K562 (cell line): ENCODE data around the gene PTPN1. TPM values are rescaled to one million over a fixed set of nuclear protein-coding genes. Genes with fewer than 3 reads are reported as not detected.

Source experiments
- ATAC-seq: fragments of 200-7000 bp; cut with Tn5 transposase; 3 replicates; pipeline ENCODE4 v1.9.1; 2020; ENCODE audit warnings: moderate library complexity
- BruUV-seq: library from RNA; stranded (reverse); fragments of 400-500 nt; replicated peaks from 2 replicates; lab custom pipeline; 2021; lab: Mats Ljungman, UMichigan
- CTCF ChIA-PET: fragments of 300-600 bp; formaldehyde crosslinking; extraction: SDS; loops from one replicate; lab custom pipeline; 2021; ENCODE audit warnings: low intra/inter-chr PET ratio; lab: Yijun Ruan, JAX
- POLR2A ChIA-PET: fragments of 300-600, 350-650 bp; sonication (Branson Sonifier 250); formaldehyde crosslinking; extraction: SDS; loops from one replicate; lab custom pipeline; 2021; ENCODE audit warnings: antibody characterized with exemption, inconsistent platforms; lab: Yijun Ruan, JAX
- DNase-seq, 4 experiments: peaks; one replicate each; pipeline versions ENCODE4 v3.0.0 to v3.0.0-alpha.2; 2011 to 2018; ENCODE audit warnings: low spot score in 3 of 4, mixed read lengths in 3 of 4; ENCODE audit errors: extremely low read depth in 1 of 4
- FAIRE-seq: peaks from 2 replicates; lab custom pipeline; 2011; peaks lifted over from hg19 to GRCh38; lab: Jason Lieb, UNC
- H2AFZ ChIP-seq: 2 replicates; pipeline ENCODE4 v1.6.0; 2011; ENCODE audit warnings: low read depth, low read length, control low read depth, inconsistent platforms
- H3K27ac ChIP-seq: fragments of 200-600 bp; 3 replicates; pipeline ENCODE4 v1.8.0; 2011; ENCODE audit warnings: low read depth, mild to moderate bottlenecking, control low read depth, inconsistent platforms, low read length, moderate library complexity, mixed read lengths; ENCODE audit errors: extremely low read depth
- H3K27me3 ChIP-seq, 2 experiments: fragments of 300-600 bp in 1 of 2; 2 replicates in 1 of 2; 3 replicates in 1 of 2; pipeline versions ENCODE4 v1.6.0 to v1.8.0; 2011; ENCODE audit warnings: inconsistent platforms in 2 of 2, low read length in 2 of 2, mild to moderate bottlenecking in 1 of 2, mixed read lengths in 1 of 2, moderate library complexity in 1 of 2; ENCODE audit not compliant: control insufficient read depth in 2 of 2, insufficient read depth in 2 of 2
- H3K36me3 ChIP-seq: fragments of 300-600 bp; 3 replicates; pipeline ENCODE4 v1.8.0; 2011; ENCODE audit warnings: mild to moderate bottlenecking, low read length, inconsistent platforms; ENCODE audit not compliant: control insufficient read depth, insufficient read depth
- H3K4me1 ChIP-seq, 2 experiments: fragments of 200-600 bp in 1 of 2; replicated peaks in 1 of 2; 2 replicates in 1 of 2; 3 replicates in 1 of 2; pipeline versions ENCODE4 v1.5.1 to v1.8.0; 2011; ENCODE audit warnings: inconsistent platforms in 2 of 2, low read length in 2 of 2, mild to moderate bottlenecking in 1 of 2, mixed read lengths in 1 of 2, moderate library complexity in 1 of 2; ENCODE audit not compliant: control insufficient read depth in 2 of 2, insufficient read depth in 2 of 2
- H3K4me2 ChIP-seq: 2 replicates; pipeline ENCODE4 v1.6.1; 2011; ENCODE audit warnings: low read length, control low read depth, inconsistent platforms, mixed read lengths; ENCODE audit not compliant: insufficient read depth
- H3K4me3 ChIP-seq: fragments of 200-600 bp; sonication (generic), shearing (Covaris generic); 2 replicates; pipeline ENCODE4 v1.5.1; 2016; ENCODE audit warnings: control low read depth, inconsistent platforms
- H3K79me2 ChIP-seq: fragments of 200-600 bp; 3 replicates; pipeline ENCODE4 v1.8.0; 2011; ENCODE audit warnings: low read length, inconsistent platforms; ENCODE audit not compliant: control insufficient read depth, insufficient read depth
- H3K9ac ChIP-seq, 2 experiments: 2 replicates each; pipeline versions ENCODE4 v1.6.0 to v1.6.1; 2011; ENCODE audit warnings: low read depth in 2 of 2, low read length in 2 of 2, control low read depth in 1 of 2, inconsistent platforms in 1 of 2, mild to moderate bottlenecking in 1 of 2, mixed read lengths in 1 of 2; ENCODE audit not compliant: insufficient read depth in 1 of 2
- H3K9me1 ChIP-seq: one replicate; pipeline ENCODE4 v1.6.0; 2011; ENCODE audit warnings: inconsistent platforms, mild to moderate bottlenecking, low read length, moderate library complexity; ENCODE audit not compliant: control insufficient read depth, insufficient read depth
- H3K9me3 ChIP-seq: replicated peaks from 2 replicates; pipeline ENCODE4 v1.5.1; 2011; ENCODE audit warnings: low read depth, low read length, inconsistent platforms; ENCODE audit not compliant: control insufficient read depth, insufficient read depth
- H4K20me1 ChIP-seq: replicated peaks from 2 replicates; pipeline ENCODE4 v1.6.1; 2011; ENCODE audit warnings: low read length, inconsistent platforms, mixed read lengths; ENCODE audit not compliant: control insufficient read depth, insufficient read depth
- RBM25 ChIP-seq: fragments of 200-400 bp; formaldehyde crosslinking; IDR thresholded peaks from 2 replicates; pipeline ENCODE4 v1.6.1; 2018; ENCODE audit warnings: low read length, low read depth, moderate library complexity; ENCODE audit not compliant: severe bottlenecking
- RBM34 ChIP-seq: fragments of 200-400 bp; formaldehyde crosslinking; IDR thresholded peaks from 2 replicates; pipeline ENCODE4 v1.6.1; 2018; ENCODE audit warnings: low read length, borderline replicate concordance; ENCODE audit not compliant: insufficient read depth
- ZBTB11 ChIP-seq, 3 experiments: fragments of 200-800 bp in 1 of 3; fragments of 250-450 bp in 1 of 3; fragments of 450-650 bp in 1 of 3; sonication (Bioruptor Pico) in 1 of 3; sonication (Bioruptor generic) in 1 of 3; formaldehyde crosslinking in 1 of 3; IDR thresholded peaks; 2 replicates each; pipeline versions ENCODE4 v1.6.1 to v1.8.0; 2016 to 2022; ENCODE audit warnings: mild to moderate bottlenecking in 2 of 3, missing genetic modification characterization in 2 of 3, missing compliant biosample characterization in 1 of 3, moderate library complexity in 1 of 3
- ZHX1 ChIP-seq: fragments of 150-350 bp; conservative IDR thresholded peaks from 2 replicates; pipeline ENCODE4 v1.6.1; 2014; ENCODE audit warnings: low read length
- ZNF24 ChIP-seq: fragments of 450-650 bp; IDR thresholded peaks from 2 replicates; pipeline ENCODE4 v1.6.1; 2016
- ZNF354B ChIP-seq: fragments of 250-450 bp; sonication (Bioruptor Pico); IDR thresholded peaks from 2 replicates; pipeline ENCODE4 v1.4.0; 2020
- WGBS: fragments of 100-300 bp; shearing (Covaris generic); methylation state at CpG from one replicate; pipeline ENCODE4 v1.1.6; 2016; ENCODE audit warnings: low coverage, mixed read lengths; ENCODE audit not compliant: insufficient coverage; ENCODE audit errors: missing lambda C conversion rate; 5-methylcytosine and 5-hydroxymethylcytosine counted together
- in situ Hi-C: fragments of 300-500 bp; cut with MboI; formaldehyde crosslinking; loops from 4 replicates; pipeline ENCODE4 v1.15.0; 2018; ENCODE audit warnings: inconsistent platforms, mixed read lengths
- intact Hi-C: fragments of 100-400 bp; cut with micrococcal nuclease; formaldehyde crosslinking; loops from 2 replicates; pipeline ENCODE4 v1.14.2; 2022
- polyA plus RNA-seq, 8 experiments: library from polyadenylated mRNA; depleted of rRNA in 4 of 8; stranded (reverse) in 5 of 8; unstranded in 3 of 8; fragments of >200 nt; fragmentation: Nextera tagmentation in 2 of 8; fragmentation: Illumina TruSeq in 1 of 8; extraction: Ambion mirVana in 2 of 8; extraction: Trizol in 1 of 8; gene quantifications; 2 replicates each; pipeline versions ENCODE4 v1.2.1 to v1.2.3, GENCODE V29; 2011 to 2014; ENCODE audit warnings: inconsistent platforms in 1 of 8, missing spikeins in 1 of 8
- total RNA-seq, 7 experiments: library from RNA; depleted of rRNA in 6 of 7; stranded (reverse); fragments of >200 nt in 6 of 7; fragmentation: Illumina TruSeq in 2 of 7; extraction: Trizol in 2 of 7; gene quantifications; 2 replicates each; pipeline versions ENCODE4 v1.2.1 to v1.2.3, GENCODE V29; 2011 to 2021; ENCODE audit warnings: low replicate concordance in 1 of 7

PTPN1 gene
- total and polyA plus RNA-seq, 9 of the 15 experiments (the other 6 are each of a cell fraction or from before 2014, with no cell fraction given): 11.0 to 85.3 (median 54.0) TPM

- intact Hi-C loops: no loop called here
- ATAC-seq: no peak
- DNase-seq: no peak
- Histone ChIP-seq H3K9me1 (no peaks in the 10 kb centered on the region), H2AFZ (no peak overlapping the region), H3K9ac (peak overlapping the region in 1 of 2 experiments; percentile 57; a peak in 1 of 4 replicates), H3K36me3 (peaks cover 82% of the 10 kb centered on the region; the same call in 2 of the 3 replicates), H4K20me1 (no peaks in the 10 kb centered on the region), H3K27ac (no peak overlapping the region), H3K4me3 (no peak overlapping the region), H3K79me2 (no peaks in the 10 kb centered on the region), H3K4me2 (no peak overlapping the region), H3K9me3 (no peaks in the 10 kb centered on the region), H3K27me3 (no peaks in the 10 kb centered on the region), H3K4me1 (peaks cover 0 to 4% of the 10 kb centered on the region in 2 experiments; a peak in 1 of 5 replicates)
- TF ChIP-seq RBM34 (no peak), ZNF354B (CRISPR knock-in tag) (no peak), RBM25 (peak; percentile 32), ZNF24 (peak; percentile 81; the same call in 1 of the 2 replicates)
- no peak for FAIRE-seq
- in situ Hi-C loops: no loop called here
- ChIA-PET POLR2A (no interaction called here), CTCF (interaction anchor here (0.8 kb wide), 1 partner anchor 174 kb away, joined by 3 read pairs; no protein-coding TSS in a partner anchor)
- 92% methylated on average over 15 of the region's 15 CpGs for WGBS
- BruUV-seq: no TSS peak
Measured at GRCh38 chr20:50613438-50614169, 103.4 kb downstream of the PTPN1 start.

- no peaks in the 10 kb centered on the region for H3K79me2 ChIP-seq
- H3K36me3 ChIP-seq: peaks cover 83% of the 10 kb centered on the region; the same call in 2 of the 3 replicates
- H3K9ac ChIP-seq: no peak overlapping the region
- no peaks in the 10 kb centered on the region for H4K20me1 ChIP-seq
- H3K9me1 ChIP-seq: no peaks in the 10 kb centered on the region
- no peak overlapping the region for H2AFZ ChIP-seq
- BruUV-seq: no TSS peak
- H3K27me3 ChIP-seq: no peaks in the 10 kb centered on the region
- FAIRE-seq: no peak
- DNase-seq: no peak
- no peak for ATAC-seq
- in situ Hi-C loops (no loop called here), intact Hi-C loops (no loop called here)
- ChIA-PET POLR2A (no interaction called here), CTCF (no interaction called here)
- H3K9me3 ChIP-seq: no peaks in the 10 kb centered on the region
- 94% methylated on average over 6 of the region's 6 CpGs for WGBS
- H3K27ac ChIP-seq: no peak overlapping the region; the same call in 2 of the 3 replicates
- no peak overlapping the region for H3K4me3 ChIP-seq
- H3K4me1 ChIP-seq: 0 out of 5 replicates have a peak, but pooled peaks cover 0 to 4% of the 10 kb centered on the region in 2 experiments
- H3K4me2 ChIP-seq: no peak overlapping the region
- no peak for TF ChIP-seq ZHX1
- no peak for TF ChIP-seq ZBTB11 (CRISPR knock-in tag; IDR thresholded peaks at IDR 0.05)
Measured at GRCh38 chr20:50615407-50615806, 105.2 kb downstream of the PTPN1 start.
